Stimulated activated CD4-positive, alpha-beta T cell treated with anti-CD3 and anti-CD28 coated beads, Interleukin-1b, Interleukin-23, amount 100 ng/mL, for 1 hour (primary cell): ENCODE results near the gene CDY2B.
"Not testable (repeated sequence)": the region's sequence is repeated elsewhere in the genome, so short reads cannot be mapped to it uniquely, and the experiment has no call there.

ENCODE experiments used
- DNase-seq, 2 donors: peaks; one replicate each; pipeline ENCODE4 v3.0.0-alpha.2; 2020; ENCODE audit warnings: low read depth in 2 of 2

CDY2B gene

GRCh38 chrY:17880120-17880519, at the start of gene CDY2B:
CDY2B (minus strand) TSS chrY:17880220; CDS start chrY:17879892, 328 bp downstream.
- DNase-seq, result not testable (repeated sequence)

GRCh38 chrY:17908009-17908408, 28.0 kb upstream of the CDY2B start:
- DNase-seq, result not testable (repeated sequence)

DNA sequence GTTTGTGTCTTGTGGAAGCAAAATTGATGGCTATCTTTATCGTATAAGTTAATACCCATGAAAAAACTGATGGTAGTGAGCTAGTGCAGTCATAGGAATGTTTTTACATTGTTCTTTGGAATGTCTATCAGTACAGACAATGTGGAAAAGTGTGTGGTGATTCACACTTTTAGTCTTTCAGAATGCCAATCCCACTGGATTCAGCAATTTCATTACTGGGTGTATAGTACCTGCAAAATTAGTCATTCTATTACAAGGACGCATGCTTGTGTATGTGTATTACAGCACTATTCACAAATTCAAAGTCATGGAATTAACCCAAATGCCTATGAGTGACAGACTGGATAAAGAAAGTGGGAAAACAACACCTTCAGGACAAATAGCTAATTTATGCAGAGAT, 27.3 kb upstream of the CDY2B start:
- not testable (repeated sequence) for DNase-seq

DNA sequence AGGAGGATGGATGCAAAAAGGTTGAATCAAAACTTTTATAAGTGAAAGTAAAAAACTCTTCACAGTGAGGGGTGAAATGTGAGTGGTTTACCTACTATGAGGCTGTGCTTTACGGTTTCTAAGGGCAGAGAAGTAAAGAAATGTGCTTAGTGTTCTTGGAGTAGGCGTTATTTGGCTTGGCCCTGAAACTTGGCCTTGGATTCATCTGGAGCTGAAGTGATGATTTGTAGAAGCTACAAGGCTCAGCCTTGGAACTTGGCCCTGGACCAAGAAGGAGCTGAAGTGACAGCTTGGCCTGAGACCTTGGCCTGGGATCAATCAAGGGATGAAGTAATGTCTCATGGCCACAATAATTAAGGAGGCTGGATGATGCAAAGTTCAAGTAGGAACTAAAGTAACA, 1.7 kb upstream of the CDY2B start:
- DNase-seq, result not testable (repeated sequence)

GRCh38 chrY:17876767-17877166, 3.3 kb downstream of the CDY2B start:
- not testable (repeated sequence) for DNase-seq

DNA sequence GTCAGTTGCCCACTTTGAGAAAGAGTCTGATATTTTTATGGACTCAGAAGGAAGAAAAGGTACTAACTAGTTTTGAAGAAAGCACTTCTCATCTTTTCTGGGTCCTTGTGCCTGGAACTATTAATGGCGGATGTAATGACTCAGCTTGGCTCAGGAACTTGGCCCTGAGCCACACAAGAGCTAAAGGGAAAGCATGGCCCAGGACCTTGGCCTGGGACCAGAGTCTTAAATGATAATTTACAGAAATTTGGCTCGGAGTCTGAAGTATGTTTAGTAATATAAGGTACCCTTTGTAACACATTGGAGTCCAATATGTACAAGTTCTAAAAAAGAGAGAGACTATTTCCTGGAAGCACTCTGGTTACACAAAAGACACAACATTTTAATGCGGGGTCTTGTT, 4.6 kb downstream of the CDY2B start:
- not testable (repeated sequence) for DNase-seq

DNA sequence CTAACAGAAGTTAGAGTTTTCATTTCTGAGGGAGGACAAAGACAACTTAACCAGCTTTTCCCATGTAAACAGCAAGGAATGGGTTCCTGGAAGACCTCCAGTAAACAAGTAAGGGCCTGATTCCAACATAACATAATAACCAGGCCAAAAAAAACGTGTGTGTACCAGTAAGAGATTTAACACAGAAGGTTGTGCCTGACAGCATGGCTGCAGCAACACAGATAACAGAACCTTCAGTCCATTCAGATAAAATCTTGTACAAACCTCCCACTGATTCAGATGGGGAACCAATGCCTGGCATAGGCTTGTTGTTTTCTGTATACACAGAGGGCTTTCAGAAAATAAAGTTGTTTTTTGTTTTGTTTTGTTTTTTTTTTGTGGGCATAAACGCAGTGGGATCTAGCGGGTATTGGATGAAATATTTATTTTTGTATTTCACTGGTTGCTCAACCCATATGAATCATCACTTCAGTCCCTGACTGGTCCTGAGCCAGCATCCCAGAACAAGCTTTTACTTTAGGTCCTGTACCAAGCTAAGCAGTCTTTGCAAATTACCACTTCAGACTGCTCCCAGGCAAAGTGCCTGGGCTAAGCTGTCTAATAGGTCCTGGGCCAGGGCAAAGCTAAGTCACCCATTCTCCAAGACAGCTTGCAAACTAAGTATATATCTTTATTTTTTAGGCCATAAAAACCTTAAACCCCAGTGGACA, 8.7 kb downstream of the CDY2B start:
- not testable (repeated sequence) for DNase-seq

DNA sequence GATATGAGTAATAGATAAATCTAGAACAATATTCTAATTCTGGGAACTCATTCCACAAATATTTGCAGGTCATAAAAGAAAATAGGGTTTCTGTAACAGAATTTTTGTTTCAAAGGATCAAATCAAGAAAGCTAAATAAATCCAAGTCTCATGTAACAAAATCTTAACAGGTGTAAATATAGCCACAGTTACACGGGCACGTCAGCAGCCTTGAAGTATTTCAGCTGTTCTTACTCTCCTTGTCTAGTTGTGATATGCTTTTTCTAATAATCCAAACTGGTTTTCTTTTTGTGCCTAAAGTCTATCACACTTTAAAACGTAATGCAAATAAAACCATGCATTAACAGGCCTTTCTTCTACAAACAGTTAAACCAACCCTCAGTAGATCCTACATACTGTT, 9.3 kb downstream of the CDY2B start:
- not testable (repeated sequence) for DNase-seq

DNA sequence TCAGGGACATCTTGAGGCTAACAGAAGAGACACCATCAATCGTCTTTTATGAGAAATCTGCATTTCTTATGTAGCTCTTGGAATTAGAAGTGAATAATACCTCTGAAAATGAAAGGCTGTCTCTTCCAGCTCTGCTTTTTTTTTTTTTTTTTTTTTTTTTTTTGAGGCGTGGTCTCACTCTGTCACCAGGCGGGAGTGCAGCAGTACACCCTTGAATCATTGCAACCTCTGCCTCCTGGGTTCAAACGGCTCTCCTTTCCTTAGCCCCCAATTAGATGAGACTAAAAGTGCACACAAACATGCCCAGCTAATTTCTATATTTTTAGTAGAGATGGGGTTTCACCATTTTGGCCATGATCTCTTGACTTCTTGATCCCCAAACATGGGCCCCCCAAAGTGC, 12.2 kb downstream of the CDY2B start:
- DNase-seq, result not testable (repeated sequence)

- not testable (repeated sequence) for DNase-seq
These were observed 19.4 kb downstream of the CDY2B start for GRCh38 chrY:17860634-17861033.

DNA sequence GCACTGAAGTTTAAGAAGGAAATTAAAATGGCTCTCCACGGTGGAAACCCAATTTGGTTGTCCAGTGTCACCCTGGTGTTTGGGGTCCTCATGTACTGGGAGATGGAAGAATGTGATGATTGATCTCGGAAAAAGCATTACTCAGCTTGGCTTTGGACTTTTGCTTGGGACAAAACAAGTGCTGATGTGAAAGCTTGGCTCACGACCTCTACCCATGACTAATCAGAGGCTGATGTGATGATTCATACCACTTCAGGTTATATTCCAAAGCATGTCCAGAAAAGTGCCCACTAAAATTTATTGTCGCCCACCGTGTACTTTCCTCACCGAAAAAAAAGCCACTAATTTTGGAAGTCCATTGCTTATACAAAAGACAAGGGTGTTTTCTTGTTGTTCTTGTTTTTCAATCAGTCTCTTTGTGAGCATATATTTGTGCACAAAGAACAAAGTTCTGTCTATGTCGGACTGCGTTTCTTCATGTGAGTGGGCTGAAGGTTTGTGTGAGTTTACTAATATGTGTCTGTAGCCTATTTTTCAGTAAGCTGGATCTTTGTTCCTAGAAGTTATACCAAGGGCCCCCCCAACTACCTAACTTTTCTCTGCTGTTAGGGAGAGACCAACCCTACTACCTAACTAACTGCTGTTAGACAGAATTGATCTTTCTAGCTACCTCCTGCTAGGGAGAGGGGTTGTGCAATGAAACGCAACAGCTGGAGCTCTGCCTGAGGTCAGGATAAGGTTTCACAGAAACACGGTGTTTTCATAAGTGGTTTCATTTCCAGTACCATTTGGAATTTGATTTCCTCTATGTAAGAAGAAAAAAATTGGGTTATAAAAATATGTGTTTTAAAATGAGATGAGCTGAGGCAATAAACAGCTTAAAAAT, 22.8 kb downstream of the CDY2B start:
- not testable (repeated sequence) for DNase-seq

- DNase-seq, result not testable (repeated sequence)
These were observed 23.5 kb downstream of the CDY2B start for GRCh38 chrY:17856508-17856907.

- DNase-seq, result not testable (repeated sequence)
These were observed 30.9 kb downstream of the CDY2B start for GRCh38 chrY:17849131-17849530.

DNA sequence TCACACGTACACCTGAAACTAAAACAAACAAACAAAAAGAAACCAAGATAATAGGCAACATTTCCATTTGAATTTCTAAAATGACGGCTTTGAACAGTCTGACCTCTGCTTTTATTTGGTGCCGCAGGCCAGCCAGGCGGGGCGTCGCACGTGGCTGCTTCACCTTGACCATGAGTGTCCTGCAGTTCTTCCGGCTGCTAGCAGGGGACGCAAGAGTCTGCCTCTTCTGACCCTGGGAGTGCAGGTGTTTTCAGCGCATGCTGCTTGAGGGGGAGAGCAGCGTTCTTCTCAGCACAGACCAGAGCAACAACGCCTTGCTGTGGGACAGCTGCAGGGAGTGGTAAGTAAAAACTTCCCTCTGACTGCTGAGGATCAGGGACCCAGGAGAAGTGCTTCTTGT, 47.9 kb downstream of the CDY2B start:
- DNase-seq, result not testable (repeated sequence)
